Mesenchymal stem cell (in vitro differentiated cells and primary cell): ENCODE measurements around the gene ZXDC.

Source experiments
- DNase-seq: peaks from one replicate; pipeline ENCODE4 v3.0.0-alpha.2; 2013
- H2AFZ ChIP-seq: one replicate; pipeline ENCODE4 v1.6.1; 2013; ENCODE audit warnings: low read depth, mild to moderate bottlenecking, control low read depth, inconsistent platforms, low read length, moderate library complexity
- H2AK5ac ChIP-seq: 2 replicates; pipeline ENCODE4 v1.6.1; 2013; ENCODE audit warnings: low read length, moderate library complexity, mild to moderate bottlenecking, inconsistent platforms; ENCODE audit not compliant: severe bottlenecking
- H2BK120ac ChIP-seq: one replicate; pipeline ENCODE4 v1.6.1; 2013; ENCODE audit warnings: low read depth, mild to moderate bottlenecking, inconsistent platforms, low read length, moderate library complexity
- H2BK12ac ChIP-seq, 2 experiments: one replicate each; pipeline ENCODE4 v1.6.1; 2013; ENCODE audit warnings: inconsistent platforms in 2 of 2, low read length in 2 of 2, mild to moderate bottlenecking in 2 of 2, moderate library complexity in 2 of 2, control low read depth in 1 of 2
- H2BK15ac ChIP-seq: one replicate; pipeline ENCODE4 v1.6.1; 2013; ENCODE audit warnings: mild to moderate bottlenecking, low read depth, inconsistent platforms; ENCODE audit not compliant: poor library complexity, severe bottlenecking
- H2BK5ac ChIP-seq: 2 replicates; pipeline ENCODE4 v1.6.1; 2013; ENCODE audit warnings: low read depth, mild to moderate bottlenecking, low read length, control low read depth, inconsistent platforms; ENCODE audit not compliant: poor library complexity, severe bottlenecking
- H3K14ac ChIP-seq, 2 experiments: one replicate each; pipeline ENCODE4 v1.6.1; 2013; ENCODE audit warnings: inconsistent platforms in 2 of 2, low read length in 2 of 2, control low read depth in 1 of 2, mild to moderate bottlenecking in 1 of 2, moderate library complexity in 1 of 2
- H3K18ac ChIP-seq, 2 experiments: one replicate each; pipeline ENCODE4 v1.6.1; 2013; ENCODE audit warnings: inconsistent platforms in 2 of 2, low read length in 2 of 2, control low read depth in 1 of 2, low read depth in 1 of 2, mild to moderate bottlenecking in 1 of 2
- H3K23ac ChIP-seq, 2 experiments: one replicate each; pipeline ENCODE4 v1.6.1; 2013; ENCODE audit warnings: inconsistent platforms in 2 of 2, low read length in 2 of 2, mild to moderate bottlenecking in 2 of 2, moderate library complexity in 2 of 2, control low read depth in 1 of 2
- H3K27ac ChIP-seq: 2 replicates; pipeline ENCODE4 v1.5.1; 2013; ENCODE audit warnings: mild to moderate bottlenecking, moderate library complexity, low read length, control low read depth, inconsistent platforms; ENCODE audit not compliant: poor library complexity, severe bottlenecking
- H3K27me3 ChIP-seq, 2 experiments: 2 replicates each; pipeline versions ENCODE4 v1.6.1 to v1.7.0; 2013; ENCODE audit warnings: low read length in 2 of 2, mild to moderate bottlenecking in 2 of 2, moderate library complexity in 2 of 2, control low read depth in 1 of 2, inconsistent platforms in 1 of 2; ENCODE audit not compliant: control insufficient read depth in 1 of 2, insufficient read depth in 1 of 2
- H3K36me3 ChIP-seq, 2 experiments: 2 replicates each; pipeline versions ENCODE4 v1.6.1 to v1.7.0; 2013; ENCODE audit warnings: low read length in 2 of 2, control low read depth in 1 of 2, inconsistent platforms in 1 of 2, low read depth in 1 of 2, mild to moderate bottlenecking in 1 of 2; ENCODE audit not compliant: insufficient read depth in 2 of 2, control insufficient read depth in 1 of 2
- H3K4ac ChIP-seq, 2 experiments: one replicate each; pipeline ENCODE4 v1.6.1; 2013; ENCODE audit warnings: inconsistent platforms in 2 of 2, low read length in 2 of 2, mild to moderate bottlenecking in 2 of 2, moderate library complexity in 2 of 2, control low read depth in 1 of 2, low read depth in 1 of 2
- H3K4me1 ChIP-seq: 2 replicates; pipeline ENCODE4 v1.6.1; 2013; ENCODE audit warnings: low read depth, low read length, control low read depth; ENCODE audit not compliant: control insufficient read depth, insufficient read depth
- H3K4me2 ChIP-seq: 2 replicates; pipeline ENCODE4 v1.6.1; 2013; ENCODE audit warnings: low read length, mild to moderate bottlenecking, inconsistent platforms; ENCODE audit not compliant: poor library complexity, severe bottlenecking
- H3K4me3 ChIP-seq, 2 experiments: 2 replicates each; pipeline versions ENCODE4 v1.5.1 to v1.7.0; 2013; ENCODE audit warnings: low read length in 2 of 2, mild to moderate bottlenecking in 2 of 2, control low read depth in 1 of 2, low read depth in 1 of 2; ENCODE audit not compliant: insufficient read depth in 1 of 2
- H3K79me1 ChIP-seq: replicated peaks from 2 replicates; pipeline ENCODE4 v1.6.1; 2013; ENCODE audit warnings: mild to moderate bottlenecking, control low read depth, low read length, inconsistent platforms; ENCODE audit not compliant: poor library complexity, severe bottlenecking
- H3K9ac ChIP-seq: 2 replicates; pipeline ENCODE4 v1.7.0; 2013; ENCODE audit warnings: mild to moderate bottlenecking, low read length, moderate library complexity
- H3K9me3 ChIP-seq: 2 replicates; pipeline ENCODE4 v1.7.0; 2013; ENCODE audit warnings: mild to moderate bottlenecking, low read length; ENCODE audit not compliant: control insufficient read depth
- H4K8ac ChIP-seq: one replicate; pipeline ENCODE4 v1.6.1; 2013; ENCODE audit warnings: inconsistent platforms, mild to moderate bottlenecking, low read length, moderate library complexity
- H4K91ac ChIP-seq: one replicate; pipeline ENCODE4 v1.6.1; 2013; ENCODE audit warnings: mild to moderate bottlenecking, low read length, inconsistent platforms
- WGBS: methylation state at CpG from one replicate; pipeline ENCODE4 v1.1.7; 2013; ENCODE audit warnings: mixed read lengths; 5-methylcytosine and 5-hydroxymethylcytosine counted together

The ZXDC gene

DNA sequence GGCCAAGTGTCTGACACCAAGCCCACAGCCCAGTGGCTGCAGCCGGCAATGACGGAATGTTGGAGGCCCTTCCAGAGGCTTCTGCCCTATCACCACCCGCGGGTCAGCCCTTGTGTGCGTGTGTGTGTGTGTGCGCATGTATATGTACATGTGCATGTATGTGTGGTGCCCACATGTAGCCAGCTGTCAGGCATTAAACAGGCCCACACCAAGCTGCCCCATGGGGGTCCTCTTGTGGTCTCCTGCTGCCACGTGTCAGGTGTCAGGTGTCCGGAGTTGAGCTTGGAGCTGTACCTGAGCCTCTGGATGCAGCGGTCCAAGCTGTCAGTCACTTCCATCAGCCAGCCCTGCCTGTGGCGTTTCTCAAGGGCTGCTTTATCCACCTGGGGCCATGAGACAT lies 28.0 kb upstream of the ZXDC start:
- Histone ChIP-seq H2AK5ac (no peak overlapping the region), H3K18ac (no peak overlapping the region), H3K4ac (no peak overlapping the region), H3K4me3 (no peak overlapping the region), H3K9me3 (no peaks in the 10 kb centered on the region), H3K27me3 (peaks cover 5 to 42% of the 10 kb centered on the region in 2 experiments), H2BK12ac (no peak overlapping the region), H3K79me1 (no peaks in the 10 kb centered on the region), H3K36me3 (no peaks in the 10 kb centered on the region), H3K4me2 (no peak overlapping the region), H3K14ac (no peak overlapping the region), H3K9ac (no peak overlapping the region), H2BK15ac (no peak overlapping the region), H2AFZ (no peak overlapping the region), H4K8ac (no peak overlapping the region), H4K91ac (no peak overlapping the region), H2BK5ac (no peak overlapping the region), H2BK120ac (no peak overlapping the region), H3K4me1 (peaks cover 2% of the 10 kb centered on the region), H3K23ac (no peak overlapping the region), H3K27ac (no peak overlapping the region)
- 89% methylated on average over 10 of the region's 10 CpGs for WGBS
- no peak for DNase-seq

DNA sequence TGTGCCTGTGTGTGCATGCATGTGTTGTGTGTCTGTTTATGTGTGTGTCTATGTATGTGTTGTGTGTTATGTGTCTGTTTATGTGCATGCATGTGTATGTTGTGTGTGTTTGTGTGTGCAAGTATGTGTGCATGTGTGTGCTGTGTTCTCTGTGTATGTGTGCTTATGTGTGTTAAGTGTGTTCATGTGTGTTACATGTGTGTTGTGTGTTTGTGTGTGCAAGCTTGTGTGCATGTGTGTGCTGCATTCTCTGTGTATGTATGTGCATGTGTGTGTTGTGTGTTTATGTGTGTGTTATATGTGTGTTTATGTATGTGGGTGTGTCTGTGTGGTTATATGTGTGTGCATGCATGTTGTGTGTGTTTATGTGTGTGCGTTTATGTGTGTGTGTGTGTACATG lies 27.0 kb upstream of the ZXDC start:
- no peak overlapping the region for H3K4me3 ChIP-seq
- H2BK120ac ChIP-seq = no peak overlapping the region
- 93% methylated on average over 1 of the region's 1 CpG for WGBS

DNA sequence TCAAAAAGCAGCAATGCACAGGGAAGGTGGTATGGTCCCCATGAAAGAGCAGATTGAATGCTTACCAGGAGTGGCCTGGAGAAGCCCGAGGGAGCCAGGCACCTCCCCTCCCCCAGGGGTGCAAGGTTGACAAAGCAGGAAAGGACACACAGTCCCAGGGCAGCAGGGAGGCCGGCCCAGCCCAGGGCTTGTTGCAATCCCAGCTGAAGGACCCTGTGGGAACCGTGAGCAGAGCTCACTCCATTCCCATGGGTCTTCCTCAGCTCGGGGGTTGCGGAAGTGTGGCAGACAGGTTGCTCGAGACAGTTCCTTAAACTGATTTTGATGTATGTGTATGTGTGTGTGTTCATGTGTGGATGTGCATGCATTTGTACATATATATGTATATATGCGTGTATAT lies 26.0 kb upstream of the ZXDC start:
- no peak overlapping the region for H3K14ac ChIP-seq
- H4K8ac ChIP-seq = no peak overlapping the region
- H2BK12ac ChIP-seq = no peak overlapping the region
- no peak overlapping the region for H2AK5ac ChIP-seq
- peaks cover 2% of the 10 kb centered on the region for H3K4me1 ChIP-seq
- no peak overlapping the region for H3K18ac ChIP-seq
- H3K79me1 ChIP-seq = no peaks in the 10 kb centered on the region
- 55% methylated on average over 7 of the region's 7 CpGs for WGBS
- H2BK120ac ChIP-seq = no peak overlapping the region
- H3K23ac ChIP-seq = peak overlapping the region in 1 of 2 experiments; percentile 23
- H4K91ac ChIP-seq = no peak overlapping the region
- H2BK15ac ChIP-seq = no peak overlapping the region
- no peak overlapping the region for H3K27ac ChIP-seq
- H3K9me3 ChIP-seq = no peaks in the 10 kb centered on the region
- H2AFZ ChIP-seq = no peak overlapping the region
- no peak overlapping the region for H3K4ac ChIP-seq
- H3K4me3 ChIP-seq = no peak overlapping the region
- no peak overlapping the region for H2BK5ac ChIP-seq
- H3K9ac ChIP-seq = no peak overlapping the region
- DNase-seq = no peak
- no peak overlapping the region for H3K4me2 ChIP-seq
- H3K27me3 ChIP-seq = peaks cover 5 to 41% of the 10 kb centered on the region in 2 experiments
- no peaks in the 10 kb centered on the region for H3K36me3 ChIP-seq

More for the DNA sequence above, 27.0 kb upstream of the ZXDC start:
- Histone ChIP-seq H3K4ac (no peak overlapping the region), H2BK12ac (no peak overlapping the region), H3K79me1 (no peaks in the 10 kb centered on the region), H3K36me3 (no peaks in the 10 kb centered on the region), H3K23ac (no peak overlapping the region), H3K4me2 (no peak overlapping the region), H3K4me1 (no peaks in the 10 kb centered on the region), H4K8ac (no peak overlapping the region), H3K18ac (no peak overlapping the region), H3K27me3 (peaks cover 5 to 42% of the 10 kb centered on the region in 2 experiments), H2BK15ac (no peak overlapping the region), H4K91ac (no peak overlapping the region), H3K9me3 (no peaks in the 10 kb centered on the region), H3K9ac (no peak overlapping the region), H3K14ac (peak overlapping the region in 1 of 2 experiments; percentile 12), H2BK5ac (no peak overlapping the region), H3K27ac (no peak overlapping the region), H2AFZ (no peak overlapping the region), H2AK5ac (no peak overlapping the region)
- no peak for DNase-seq

DNA sequence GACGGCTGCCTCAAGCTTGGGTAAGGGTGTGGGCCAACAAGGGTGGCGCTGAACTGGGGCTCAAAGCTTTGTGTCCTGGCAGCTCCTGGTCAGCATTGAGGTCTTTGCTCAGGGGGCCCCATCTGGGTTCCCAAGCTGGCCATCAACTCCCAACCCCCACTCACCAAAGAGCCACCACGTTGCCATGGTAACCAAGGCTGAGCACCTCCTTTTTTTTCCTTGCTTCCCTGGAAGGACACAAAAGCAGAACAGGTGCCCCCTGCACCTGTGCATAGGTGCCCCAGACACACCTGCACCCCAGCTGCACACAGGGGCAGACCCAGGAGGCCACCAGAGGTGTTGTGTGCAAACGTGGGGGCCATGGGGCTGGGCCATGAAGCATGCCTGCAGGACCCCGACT lies 25.4 kb upstream of the ZXDC start:
- no peak overlapping the region for H3K27ac ChIP-seq
- H3K79me1 ChIP-seq = no peaks in the 10 kb centered on the region
- peaks cover 5 to 35% of the 10 kb centered on the region in 2 experiments for H3K27me3 ChIP-seq
- H3K9me3 ChIP-seq = no peaks in the 10 kb centered on the region
- no peak overlapping the region for H2BK15ac ChIP-seq
- no peak overlapping the region for H3K14ac ChIP-seq
- H3K4me3 ChIP-seq = no peak overlapping the region
- H2BK120ac ChIP-seq = no peak overlapping the region
- DNase-seq = no peak
- peaks cover 2% of the 10 kb centered on the region for H3K4me1 ChIP-seq
- no peak overlapping the region for H2BK12ac ChIP-seq
- H2AFZ ChIP-seq = no peak overlapping the region
- 79% methylated on average over 5 of the region's 5 CpGs for WGBS
- H2AK5ac ChIP-seq = no peak overlapping the region
- H3K9ac ChIP-seq = no peak overlapping the region
- no peak overlapping the region for H4K91ac ChIP-seq
- no peak overlapping the region for H3K4me2 ChIP-seq
- no peak overlapping the region for H2BK5ac ChIP-seq
- no peaks in the 10 kb centered on the region for H3K36me3 ChIP-seq
- no peak overlapping the region for H3K18ac ChIP-seq
- H3K23ac ChIP-seq = no peak overlapping the region
- H4K8ac ChIP-seq = no peak overlapping the region
- H3K4ac ChIP-seq = no peak overlapping the region
